HG03064 (cell line): ENCODE measurements around the gene SNAPC2.

Source experiments
- ATAC-seq: cut with Tn5 transposase; IDR thresholded peaks from one replicate; pipeline ENCODE4 v1.9.1; 2021; ENCODE audit warnings: low read depth; ENCODE audit not compliant: unreplicated experiment

The SNAPC2 gene

DNA sequence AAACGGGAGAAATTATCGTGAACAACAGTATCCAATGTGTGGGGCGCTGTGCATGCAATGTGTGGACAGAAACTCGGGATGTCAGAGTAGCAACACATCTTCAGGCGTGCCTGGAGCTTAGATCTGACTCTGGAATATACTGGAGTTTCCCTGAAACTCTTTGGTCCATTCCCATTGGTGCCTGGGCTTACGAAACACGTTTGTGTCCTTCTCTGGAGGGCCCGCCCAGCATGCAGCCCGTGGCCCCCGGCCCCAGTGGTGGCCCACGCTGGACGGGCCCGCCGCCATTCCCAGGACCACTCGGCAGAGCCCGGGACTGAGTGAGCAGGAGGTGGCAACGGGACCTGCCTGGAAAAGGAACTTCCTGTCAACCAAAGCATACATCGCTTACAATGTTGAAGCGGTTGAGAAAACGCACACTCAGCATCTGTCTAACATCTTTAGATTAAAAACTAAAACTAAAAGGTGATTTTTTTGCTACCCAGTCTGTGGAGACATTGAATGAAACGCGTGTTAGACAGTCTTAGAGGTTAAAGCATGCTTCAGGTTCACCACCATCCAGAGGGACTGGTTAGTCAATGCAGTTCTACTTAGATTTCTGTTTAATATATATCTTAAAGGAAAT lies 42.6 kb downstream of the SNAPC2 start:
- no peak for ATAC-seq

DNA sequence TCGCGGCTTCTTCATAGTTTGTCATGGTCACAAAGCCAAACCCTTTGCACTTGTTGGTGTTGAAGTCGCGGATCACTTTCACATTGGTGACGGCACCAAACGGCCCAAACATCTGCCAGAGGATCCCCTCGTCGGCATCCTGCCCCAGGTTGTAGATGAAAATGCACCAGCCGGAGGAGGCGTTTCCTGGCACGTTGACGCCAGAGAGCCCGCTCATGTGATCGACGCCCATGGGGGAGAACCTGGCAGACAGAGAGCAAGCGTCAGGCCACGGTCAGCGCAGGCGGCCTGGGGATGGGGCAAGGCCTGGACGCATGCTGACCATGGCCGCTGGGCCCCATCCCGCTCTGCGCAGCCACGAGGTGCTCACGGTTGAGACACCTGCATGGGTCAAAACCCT lies 43.4 kb downstream of the SNAPC2 start:
- no peak for ATAC-seq

DNA sequence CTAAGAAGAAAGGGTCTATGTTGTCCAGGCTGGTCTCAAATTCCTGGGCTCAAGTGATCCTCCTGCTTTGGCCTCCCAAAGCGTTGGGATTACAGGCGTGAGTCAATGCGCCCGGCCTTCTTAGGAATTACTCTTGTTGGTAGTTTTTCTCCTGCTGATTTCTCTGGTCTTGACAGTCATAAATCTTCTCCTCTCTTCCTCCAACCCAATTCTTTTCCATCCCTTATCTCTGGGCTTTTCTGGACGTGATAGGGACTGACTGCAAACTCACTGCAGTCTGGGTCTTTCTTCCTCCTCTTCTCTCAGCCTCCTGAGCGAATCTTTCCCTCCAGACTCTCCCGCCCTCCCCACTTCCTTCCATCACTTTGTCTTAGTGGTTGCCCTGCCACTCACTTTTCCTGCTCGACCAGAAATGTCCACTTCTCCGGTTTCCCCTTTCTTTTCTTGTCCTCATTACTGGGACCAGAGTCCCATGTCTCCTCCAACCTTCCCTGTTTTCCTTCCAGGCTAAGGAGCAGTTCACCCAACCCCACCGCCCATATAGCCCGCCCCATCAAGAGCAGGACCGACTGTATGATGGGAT lies 45.2 kb downstream of the SNAPC2 start:
- ATAC-seq, result no peak

DNA sequence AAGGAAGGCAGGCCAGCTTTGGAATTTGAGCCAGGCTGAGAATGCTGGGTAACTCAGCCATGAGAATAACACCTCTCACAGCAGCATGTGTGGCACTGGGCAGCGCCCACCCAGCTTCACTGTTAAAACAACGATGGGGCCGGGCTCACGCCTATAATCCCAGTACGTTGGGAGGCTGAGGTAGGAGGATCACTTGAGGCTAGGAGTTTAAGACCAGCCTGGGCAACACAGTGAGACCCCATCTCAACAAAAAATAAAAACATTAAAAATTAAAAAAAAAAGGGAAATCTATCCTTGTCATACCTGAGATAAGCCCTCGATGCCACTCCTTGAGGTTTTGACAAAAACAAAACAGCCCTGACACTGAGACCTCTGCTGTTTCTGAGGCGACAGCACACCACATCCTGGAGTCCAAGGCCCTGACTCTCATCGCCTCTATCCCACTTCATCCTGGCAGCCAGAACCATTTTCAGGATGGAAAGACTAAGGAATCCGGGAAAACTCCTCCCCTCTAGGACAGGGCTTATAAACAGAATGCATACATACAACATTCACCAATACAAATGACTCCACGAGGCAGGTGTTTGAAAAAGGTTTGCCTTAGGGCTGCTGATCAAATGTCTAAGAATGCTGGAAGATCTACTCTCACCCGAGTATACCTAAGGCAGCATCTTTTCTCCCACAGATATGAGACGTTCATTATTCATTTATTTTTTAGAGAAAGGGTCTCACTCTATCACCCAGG lies 46.0 kb downstream of the SNAPC2 start:
- ATAC-seq, result no peak

DNA sequence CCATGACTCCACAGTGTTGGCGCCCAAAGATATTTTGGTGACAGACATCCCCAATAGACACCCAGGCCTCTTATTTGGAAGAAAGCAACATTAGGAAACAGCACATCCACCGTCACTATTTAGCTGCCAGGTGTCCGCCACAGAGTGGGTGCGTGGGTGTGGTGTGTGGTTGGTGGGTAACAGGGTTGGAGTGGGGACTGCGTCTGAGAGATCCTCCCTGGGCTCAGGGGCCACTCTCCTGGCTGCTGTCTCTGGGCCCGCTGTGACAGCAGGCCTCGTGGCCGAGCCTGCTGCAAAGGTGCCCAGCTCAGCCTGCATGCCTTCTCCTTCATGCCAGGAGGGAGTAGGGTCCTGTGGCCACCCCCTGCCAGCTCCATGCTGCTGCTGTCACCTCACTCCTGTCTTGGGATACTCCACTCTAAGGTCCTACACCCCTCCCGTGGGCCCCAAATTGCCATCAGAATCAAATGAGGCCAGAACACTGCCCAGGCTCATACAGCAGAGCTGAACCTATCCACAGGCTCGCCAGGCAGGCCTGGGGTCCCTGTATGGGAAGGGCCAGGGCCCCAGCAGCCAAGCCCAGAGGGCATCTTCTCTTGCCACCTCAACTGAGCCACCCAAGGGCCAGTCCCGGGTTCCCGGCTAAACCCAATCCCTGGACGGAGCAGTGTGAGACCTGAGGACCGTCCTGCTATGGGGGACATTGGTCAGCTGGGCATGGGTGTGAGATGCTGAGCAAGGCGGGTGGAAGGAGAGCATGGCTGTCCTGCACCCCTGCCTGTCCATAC lies 48.1 kb downstream of the SNAPC2 start:
- no peak for ATAC-seq

DNA sequence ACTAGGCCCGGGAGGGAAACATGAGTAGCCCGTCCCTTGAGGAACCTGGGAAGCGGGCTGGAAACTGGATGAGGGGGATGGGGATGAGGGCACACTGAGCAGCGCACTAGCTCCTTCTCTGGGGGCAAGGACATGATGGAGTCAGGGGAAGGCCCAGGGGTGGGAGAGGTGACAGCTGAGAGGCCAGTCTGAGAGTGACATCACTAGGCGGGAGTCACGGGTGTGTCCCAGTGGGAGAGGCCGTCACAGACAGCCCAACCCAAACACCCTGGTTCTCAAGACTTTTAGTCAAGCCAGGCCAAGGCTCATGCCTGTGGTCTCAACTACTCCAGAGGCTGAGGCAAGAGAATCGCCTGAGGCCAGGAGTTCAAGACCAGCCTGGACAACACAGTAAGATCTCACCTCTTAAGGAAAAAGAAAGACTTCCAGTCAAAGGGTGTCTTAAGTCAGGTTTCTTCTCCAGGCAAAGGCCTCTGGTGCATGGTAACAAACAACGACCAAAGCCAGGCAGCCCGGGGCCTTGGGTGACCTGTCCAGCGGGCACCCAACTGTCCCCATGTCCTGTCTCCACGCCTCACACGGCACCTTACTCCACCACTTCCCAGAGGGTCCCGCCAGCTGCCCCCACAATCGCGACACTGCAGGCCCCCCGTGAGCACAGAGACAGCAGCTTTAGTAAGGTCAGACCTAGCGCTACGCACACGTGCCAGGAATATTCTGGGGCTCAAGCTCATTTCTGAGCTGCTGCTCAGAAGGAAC lies 48.8 kb downstream of the SNAPC2 start:
- ATAC-seq, result no peak

DNA sequence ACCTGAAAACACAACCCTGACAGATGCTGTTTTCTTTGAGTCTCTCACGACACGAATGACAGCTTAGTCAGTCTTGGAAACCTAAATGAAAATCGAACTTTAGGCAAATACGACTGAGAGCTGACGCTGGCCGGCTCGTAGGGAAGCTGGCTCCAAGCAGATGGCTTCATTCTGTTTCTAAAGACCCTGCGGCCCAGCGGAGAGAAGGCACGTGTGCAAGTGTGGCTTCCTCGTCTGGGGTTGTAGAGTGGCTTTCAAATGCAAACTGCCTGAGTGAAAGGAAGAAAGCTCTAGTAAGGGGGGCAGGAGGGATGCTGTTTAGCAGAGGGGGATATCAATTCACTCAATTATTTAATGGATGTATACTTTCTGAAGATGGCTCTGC lies 49.4 kb downstream of the SNAPC2 start:
- ATAC-seq, result no peak

DNA sequence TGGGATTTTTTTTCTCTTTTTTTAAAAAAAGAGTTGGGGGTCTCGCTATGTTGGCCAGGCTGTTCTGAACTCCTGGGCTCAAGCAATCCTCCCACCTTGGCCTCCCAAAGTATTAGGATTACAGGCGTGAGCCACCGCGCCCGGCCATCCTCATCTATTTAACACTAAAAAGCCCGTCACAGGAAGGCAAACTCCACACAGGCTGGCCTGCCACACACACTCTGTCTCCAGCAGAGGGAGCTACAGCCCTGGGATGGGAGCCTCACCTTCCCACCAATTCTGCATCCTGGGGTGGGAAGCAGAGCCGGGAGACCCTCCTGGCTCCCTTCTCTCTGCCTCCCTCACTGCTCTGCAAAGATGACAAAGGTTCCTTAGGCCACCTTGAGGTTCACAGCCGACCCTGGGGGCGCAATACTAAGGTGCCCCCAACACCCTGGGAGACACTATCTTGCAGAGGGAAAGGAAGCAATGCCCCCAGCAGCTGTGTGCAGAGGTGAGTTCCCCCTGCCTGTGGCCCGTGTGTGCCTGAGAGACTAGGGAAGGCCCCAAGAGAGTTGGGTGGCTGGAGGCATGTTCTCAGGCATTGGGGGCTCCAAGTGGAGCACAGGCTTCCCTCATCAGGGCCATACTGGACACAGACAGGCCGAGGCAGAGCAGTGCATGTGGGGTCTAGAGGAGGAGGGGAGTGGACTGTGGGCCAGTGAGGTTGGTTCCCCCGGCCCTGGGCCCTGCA lies 50.7 kb downstream of the SNAPC2 start:
- ATAC-seq, result no peak

DNA sequence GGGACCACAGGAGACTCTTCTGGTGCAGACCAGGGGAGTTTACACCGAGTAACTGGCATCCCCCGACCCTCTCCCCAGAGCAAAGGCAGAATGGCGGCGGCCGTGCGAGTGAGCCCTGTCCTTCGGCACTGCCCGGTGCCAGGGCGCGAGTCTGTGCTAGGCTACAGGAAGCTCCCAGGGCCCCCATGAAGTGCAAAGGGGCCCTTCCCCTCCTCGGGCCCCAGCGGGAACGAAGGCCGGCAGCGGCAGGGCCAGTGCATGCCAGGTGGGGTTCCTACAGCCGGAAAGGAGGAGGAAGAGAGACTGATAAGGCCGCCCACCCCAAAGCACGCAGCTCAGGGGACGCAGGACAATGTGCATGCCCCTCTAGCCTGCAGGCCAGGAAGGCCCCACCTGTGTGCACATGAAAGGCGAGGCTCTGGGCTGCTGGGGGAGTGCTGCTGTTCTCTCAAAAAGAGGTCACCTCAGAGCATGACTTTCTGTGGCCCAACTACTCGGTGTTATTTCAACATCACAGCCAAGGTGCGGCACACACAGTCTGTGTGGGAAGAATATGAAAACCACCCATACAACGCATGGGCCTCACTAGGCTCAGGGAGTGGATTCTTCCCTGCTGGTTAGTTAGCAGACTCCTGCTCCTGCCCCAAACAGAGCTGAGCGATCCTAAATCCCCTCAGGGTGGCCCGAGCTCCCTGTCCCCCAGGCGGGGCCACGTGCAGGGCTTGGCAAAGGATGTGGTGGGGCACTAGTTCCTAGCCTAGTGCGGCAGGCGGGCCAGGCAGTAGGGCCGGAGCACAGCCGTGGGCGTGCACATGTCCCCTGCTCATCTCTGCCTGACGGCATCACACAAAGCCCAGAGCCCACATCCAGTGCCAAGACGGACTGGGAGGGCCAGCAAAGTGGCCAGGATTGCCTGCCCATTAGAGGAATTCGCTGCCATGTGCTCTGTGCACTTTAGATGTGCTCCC lies 51.7 kb downstream of the SNAPC2 start:
- no peak for ATAC-seq
